Measurements from ENCODE around the gene TCTN3.

Gene TCTN3

GRCh38 chr10:95661818-95662217 is 31.9 kb downstream of the TCTN3 start:
- H3K4me3 ChIP-seq (replicated peaks; ENCODE audit: low read depth, low read length): no peak overlapping the region
- TF ChIP-seq CTCF (IDR thresholded peaks at IDR 0.05; ENCODE audit: low read depth, low read length, missing control alignments): no peak
- no peak for DNase-seq (ENCODE audit: extremely low read depth, low read depth)

- no peak overlapping the region for H3K4me3 ChIP-seq (replicated peaks; ENCODE audit: low read depth, low read length)
- TF ChIP-seq CTCF (IDR thresholded peaks at IDR 0.05; ENCODE audit: low read depth, low read length, missing control alignments): no peak
- DNase-seq (ENCODE audit: extremely low read depth, low read depth): no peak
These were observed 33.4 kb downstream of the TCTN3 start for GRCh38 chr10:95660283-95660682.

- peak overlapping the region; percentile 86 for H3K4me3 ChIP-seq (replicated peaks; ENCODE audit: low read depth, low read length)
- TF ChIP-seq CTCF (IDR thresholded peaks at IDR 0.05; ENCODE audit: low read depth, low read length, missing control alignments): no peak
- DNase-seq (ENCODE audit: extremely low read depth, low read depth): no peak
These were observed 36.5 kb downstream of the TCTN3 start for GRCh38 chr10:95657250-95657649.

GRCh38 chr10:95656291-95657164 is 37.2 kb downstream of the TCTN3 start, which contains the start of gene ALDH18A1:
Gene ALDH18A1 (minus strand): TSS chr10:95656711. CDS start chr10:95653377, 3,334 bp downstream.
- H3K4me3 ChIP-seq (replicated peaks; ENCODE audit: low read depth, low read length): peak within 1 kb of the TSS; percentile 86
- TF ChIP-seq CTCF (IDR thresholded peaks at IDR 0.05; ENCODE audit: low read depth, low read length, missing control alignments): no peak
- peak; percentile 55 for DNase-seq (ENCODE audit: extremely low read depth, low read depth)

- no peak for DNase-seq (ENCODE audit: extremely low read depth, low read depth)
- H3K4me3 ChIP-seq (replicated peaks; ENCODE audit: low read depth, low read length): peak overlapping the region; percentile 86
- no peak for TF ChIP-seq CTCF (IDR thresholded peaks at IDR 0.05; ENCODE audit: low read depth, low read length, missing control alignments)
These were observed 38.0 kb downstream of the TCTN3 start for GRCh38 chr10:95655571-95656290.

GRCh38 chr10:95653895-95654294 is 39.8 kb downstream of the TCTN3 start:
- no peak for TF ChIP-seq CTCF (IDR thresholded peaks at IDR 0.05; ENCODE audit: low read depth, low read length, missing control alignments)
- no peak for DNase-seq (ENCODE audit: extremely low read depth, low read depth)
- H3K4me3 ChIP-seq (replicated peaks; ENCODE audit: low read depth, low read length): no peak overlapping the region
